ENCODE data around the gene TEK. TPM values are rescaled to one million over a fixed set of nuclear protein-coding genes. Genes with fewer than 3 reads are reported as not detected.

The TEK gene
- total and polyA plus RNA-seq, 2 experiments from 2014 or later, result 1.9 to 9.4 TPM

GRCh38 chr9:27110181-27110580 lies 1.2 kb downstream of the TEK start:
- peak; percentile 31; the same call in 1 of the 3 replicates for ATAC-seq
- Mint-ChIP-seq H3K27ac (no peak overlapping the region), H3K4me3 (peak overlapping the region; percentile 47; the same call in 1 of the 3 replicates)

GRCh38 chr9:27112235-27112634 lies 3.2 kb downstream of the TEK start:
- no peaks in the 10 kb centered on the region for H3K9me3 Mint-ChIP-seq
- no peak for ATAC-seq
- H3K27ac ChIP-seq (ENCODE audit: low read depth), result no peak overlapping the region
- H3K9me2 ChIP-seq (ENCODE audit: insufficient read depth), result no peaks in the 10 kb centered on the region
- H3K27ac Mint-ChIP-seq, result no peak overlapping the region
- no peak for DNase-seq (ENCODE audit: low spot score)
- H3K4me3 ChIP-seq, result no peak overlapping the region
- no peaks in the 10 kb centered on the region for H3K36me3 ChIP-seq (ENCODE audit: insufficient read depth)
- H3K27me3 Mint-ChIP-seq (ENCODE audit: insufficient read depth, low read depth, poor library complexity), result no peaks in the 10 kb centered on the region
- H3K4me1 ChIP-seq (ENCODE audit: insufficient read depth), result peaks cover 13% of the 10 kb centered on the region
- H3K4me2 ChIP-seq, result no peak overlapping the region
- peaks cover 19% of the 10 kb centered on the region for H3K4me1 Mint-ChIP-seq
- no peaks in the 10 kb centered on the region for H3K27me3 ChIP-seq (ENCODE audit: insufficient read depth)
- no peak overlapping the region for H3K4me3 Mint-ChIP-seq
- H4K20me1 ChIP-seq (replicated peaks; ENCODE audit: insufficient read depth), result no peaks in the 10 kb centered on the region
- H2AFZ ChIP-seq, result no peak overlapping the region
- peaks cover 5% of the 10 kb centered on the region; the same call in 1 of the 2 replicates for H3K79me2 ChIP-seq (replicated peaks; ENCODE audit: insufficient read depth)
- H3F3A ChIP-seq (replicated peaks; ENCODE audit: low read depth), result no peaks in the 10 kb centered on the region
- no peaks in the 10 kb centered on the region for H3K36me3 Mint-ChIP-seq (ENCODE audit: low read depth)
- no peak for TF ChIP-seq REST (IDR thresholded peaks at IDR 0.05; ENCODE audit: unreplicated experiment)
- TF ChIP-seq ZNF331 (CRISPR knock-in tag; IDR thresholded peaks at IDR 0.05; ENCODE audit: low read depth), result no peak

More at GRCh38 chr9:27110181-27110580, 1.2 kb downstream of the TEK start:
- no peaks in the 10 kb centered on the region for H3K27me3 ChIP-seq (ENCODE audit: insufficient read depth)
- H3K9me2 ChIP-seq (ENCODE audit: insufficient read depth), result no peaks in the 10 kb centered on the region
- Mint-ChIP-seq H3K27me3 (ENCODE audit: insufficient read depth, low read depth, poor library complexity) (no peaks in the 10 kb centered on the region), H3K36me3 (ENCODE audit: low read depth) (no peaks in the 10 kb centered on the region), H3K9me3 (no peaks in the 10 kb centered on the region), H3K4me1 (peaks cover 15% of the 10 kb centered on the region)
- H2AFZ ChIP-seq, result no peak overlapping the region
- no peak for DNase-seq (ENCODE audit: low spot score)
- H4K20me1 ChIP-seq (replicated peaks; ENCODE audit: insufficient read depth), result no peaks in the 10 kb centered on the region
- H3K36me3 ChIP-seq (ENCODE audit: insufficient read depth), result no peaks in the 10 kb centered on the region
- no peak overlapping the region for H3K27ac ChIP-seq (ENCODE audit: low read depth)
- peak overlapping the region; percentile 72 for H3K4me2 ChIP-seq
- no peaks in the 10 kb centered on the region for H3F3A ChIP-seq (replicated peaks; ENCODE audit: low read depth)
- no peak for TF ChIP-seq ETS1 (IDR thresholded peaks at IDR 0.05)
- no peak for TF ChIP-seq CTCF (conservative IDR thresholded peaks at IDR 0.05; ENCODE audit: low read depth in 2 of 2)
- TF ChIP-seq ZNF114 (CRISPR knock-in tag; IDR thresholded peaks at IDR 0.05), result no peak
- TF ChIP-seq ZNF331 (CRISPR knock-in tag; IDR thresholded peaks at IDR 0.05; ENCODE audit: low read depth), result no peak
- TF ChIP-seq JUNB (IDR thresholded peaks at IDR 0.05; ENCODE audit: unreplicated experiment), result no peak
- no peak for TF ChIP-seq CREB1 (CRISPR knock-in tag; IDR thresholded peaks at IDR 0.05; ENCODE audit: low read depth)
- TF ChIP-seq STAT1 (IDR thresholded peaks at IDR 0.05; ENCODE audit: unreplicated experiment), result no peak
- TF ChIP-seq NANOG (IDR thresholded peaks at IDR 0.05; ENCODE audit: borderline replicate concordance), result no peak
- no peak for TF ChIP-seq POLR2AphosphoS5 (IDR thresholded peaks at IDR 0.05; ENCODE audit: low read depth)
- peak overlapping the region; percentile 46 for H3K4me3 ChIP-seq
- peaks cover 13% of the 10 kb centered on the region for H3K4me1 ChIP-seq (ENCODE audit: insufficient read depth)
- H3K79me2 ChIP-seq (replicated peaks; ENCODE audit: insufficient read depth), result peaks cover 5% of the 10 kb centered on the region; the same call in 1 of the 2 replicates

All from GM23338 (cell line).